Epithelial cell of proximal tubule (primary cell): Measurements from ENCODE around the gene ZNF814. TPM values are rescaled to one million over a fixed set of nuclear protein-coding genes. Genes with fewer than 3 reads are reported as not detected.

ENCODE experiments used
- DNase-seq: peaks from one replicate; pipeline ENCODE4 v3.0.0-alpha.2; 2011; ENCODE audit warnings: low read depth
- H3K4me3 ChIP-seq: 2 replicates; pipeline ENCODE4 v1.5.1; 2011; ENCODE audit warnings: low read depth, mild to moderate bottlenecking, low read length
- CTCF ChIP-seq: conservative IDR thresholded peaks from 2 replicates; pipeline ENCODE4 v1.5.1; 2012; ENCODE audit warnings: low read depth, mild to moderate bottlenecking, low read length
- total RNA-seq: library from RNA; depleted of rRNA; stranded (reverse); fragments of >200 nt; gene quantifications from 2 replicates; pipeline ENCODE4 v1.2.3, GENCODE V29; 2015

ZNF814 gene
- 9.3 and 16.9 TPM in 2 replicates for total RNA-seq

GRCh38 chr19:57888560-57889231 is at the start of gene ZNF814:
Gene ZNF814, minus strand, starts transcription at chr19:57889037. Its CDS starts 235 bp downstream, at chr19:57888802.
- peak; percentile 36 for DNase-seq
- peak; percentile 52 for TF ChIP-seq CTCF
- H3K4me3 ChIP-seq, result peak within 1 kb of the TSS; percentile 73

- TF ChIP-seq CTCF, result no peak
- no peak for DNase-seq
- H3K4me3 ChIP-seq, result no peak overlapping the region
Observed at GRCh38 chr19:57935731-57936130, 46.9 kb upstream of the ZNF814 start.

GRCh38 chr19:57934820-57935665 is 46.2 kb upstream of the ZNF814 start, which contains the start of gene ZNF418:
Gene ZNF418, minus strand, starts transcription at chr19:57935402. Its CDS starts 1,580 bp downstream, at chr19:57933822.
- no peak for TF ChIP-seq CTCF
- DNase-seq, result peak; percentile 50
- peak within 1 kb of the TSS; percentile 86 for H3K4me3 ChIP-seq

- no peak overlapping the region for H3K4me3 ChIP-seq
- TF ChIP-seq CTCF, result no peak
- DNase-seq, result no peak
Observed at GRCh38 chr19:57927587-57927986, 38.8 kb upstream of the ZNF814 start.

- DNase-seq, result peak; percentile 75
- peak; percentile 28 for TF ChIP-seq CTCF
- H3K4me3 ChIP-seq, result peak within 1 kb of the TSS; percentile 87
Observed at GRCh38 chr19:57916168-57916995, 27.5 kb upstream of the ZNF814 start, which contains the start of gene ZNF417. Gene ZNF417, minus strand, starts transcription at chr19:57916592. Its CDS starts 181 bp downstream, at chr19:57916411.

GRCh38 chr19:57914531-57914930 is 25.7 kb upstream of the ZNF814 start:
- no peak for TF ChIP-seq CTCF
- no peak overlapping the region for H3K4me3 ChIP-seq
- DNase-seq, result no peak
